ENCODE measurements around the gene GLB1L2.
A peak's percentile ranks its signal among the peaks of the same experiment; 100 is the strongest.

The GLB1L2 gene

DNA sequence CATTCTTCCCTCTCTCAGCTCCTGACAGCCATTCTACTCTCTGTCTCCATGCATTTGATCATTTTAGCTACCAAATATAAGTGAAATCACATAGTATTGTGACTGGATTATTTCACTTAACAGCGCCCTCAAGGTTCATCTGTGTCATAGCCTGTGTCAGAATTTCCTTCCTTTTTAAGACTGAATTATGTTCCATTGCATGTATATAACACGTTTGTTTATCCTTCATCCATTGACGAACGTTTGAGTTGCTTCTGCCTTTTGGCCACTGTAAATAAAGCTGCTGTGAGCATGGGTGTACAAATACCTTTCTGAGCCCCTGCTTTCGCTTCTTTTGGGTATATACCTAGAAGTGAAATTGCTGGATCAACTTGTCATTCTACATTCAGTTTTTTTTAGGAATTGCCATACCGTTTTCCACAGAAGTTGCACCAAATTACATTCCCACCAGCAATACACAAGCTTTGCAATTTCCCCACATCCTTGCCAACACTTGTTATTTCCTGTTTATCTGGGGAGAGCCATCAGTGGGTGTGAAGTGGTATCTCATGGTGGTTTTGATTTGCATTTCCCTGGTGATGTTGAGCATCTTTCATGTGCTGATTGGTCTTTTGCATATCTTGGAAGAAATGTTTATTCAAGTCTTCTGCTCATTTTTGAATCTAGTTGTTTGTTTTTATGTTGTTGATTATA, 17.5 kb downstream of the GLB1L2 start:
- DNase-seq (ENCODE audit: low read depth) = no peak

DNA sequence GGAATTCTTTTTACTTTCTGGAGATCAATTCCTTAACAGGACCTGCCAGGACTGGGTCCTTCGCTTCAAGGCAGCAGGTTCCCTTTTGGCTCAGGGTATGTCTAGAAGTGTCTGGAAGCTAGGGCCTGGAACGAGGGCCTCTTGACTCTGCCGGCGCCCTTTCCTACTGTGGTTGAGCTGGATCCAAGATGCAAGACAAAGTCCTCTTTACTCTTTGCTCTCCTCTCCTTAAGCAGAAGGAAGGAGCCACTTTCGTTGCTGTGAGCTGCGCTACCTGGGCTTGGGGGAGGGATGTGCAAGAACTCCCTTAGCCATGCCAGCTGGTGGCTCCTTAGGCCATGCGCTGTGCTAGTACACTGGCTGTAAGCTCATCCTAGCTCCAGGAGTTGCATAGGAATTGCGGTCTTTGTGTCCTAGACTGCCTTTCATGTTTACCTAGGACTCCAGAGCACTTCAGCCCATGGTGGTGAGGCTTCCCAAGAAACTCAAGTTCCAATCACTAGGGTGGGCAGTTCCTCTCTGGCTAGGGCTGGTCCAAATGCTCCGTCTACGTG, 18.1 kb downstream of the GLB1L2 start:
- DNase-seq (ENCODE audit: low read depth) = no peak

DNA sequence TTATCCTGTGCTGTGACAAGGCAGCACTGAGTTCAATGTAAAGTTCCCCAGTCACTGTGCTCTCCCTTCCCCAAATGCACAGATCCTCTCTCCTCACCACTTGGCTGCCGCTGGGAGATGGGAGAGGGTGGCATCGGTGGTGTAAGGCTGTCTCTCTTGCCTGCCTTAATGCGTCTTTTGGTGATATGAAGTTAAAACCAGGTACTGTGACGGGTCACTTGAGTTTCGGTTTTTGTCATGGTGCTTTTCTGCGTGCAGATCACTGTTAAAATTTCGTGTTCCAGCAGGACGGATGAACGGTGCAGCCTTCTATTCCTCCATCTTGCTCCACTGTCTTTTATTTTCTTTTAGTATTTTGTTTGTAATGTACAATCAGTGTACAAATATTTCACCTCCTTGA, 18.6 kb downstream of the GLB1L2 start:
- no peak for DNase-seq (ENCODE audit: low read depth)

DNA sequence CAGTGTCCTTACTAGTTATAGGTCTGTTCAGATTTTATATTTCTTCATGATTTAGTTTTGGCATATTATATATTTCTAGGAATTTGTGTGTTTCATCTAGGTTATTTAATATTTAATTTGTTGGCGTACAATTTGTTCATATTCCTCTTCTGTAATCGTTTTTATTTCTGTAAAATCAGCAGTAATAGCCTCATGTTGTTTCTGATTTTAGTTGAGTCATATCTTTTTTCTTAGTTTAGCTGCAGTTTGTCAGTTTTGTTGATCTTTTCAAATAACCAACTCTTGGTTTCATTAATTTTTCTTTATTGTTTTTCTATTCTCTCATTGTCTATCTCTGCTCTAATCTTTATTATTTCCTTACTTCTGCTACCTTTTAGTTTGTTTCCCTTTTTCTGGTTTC, 20.3 kb downstream of the GLB1L2 start:
- DNase-seq (ENCODE audit: low read depth) = no peak

DNA sequence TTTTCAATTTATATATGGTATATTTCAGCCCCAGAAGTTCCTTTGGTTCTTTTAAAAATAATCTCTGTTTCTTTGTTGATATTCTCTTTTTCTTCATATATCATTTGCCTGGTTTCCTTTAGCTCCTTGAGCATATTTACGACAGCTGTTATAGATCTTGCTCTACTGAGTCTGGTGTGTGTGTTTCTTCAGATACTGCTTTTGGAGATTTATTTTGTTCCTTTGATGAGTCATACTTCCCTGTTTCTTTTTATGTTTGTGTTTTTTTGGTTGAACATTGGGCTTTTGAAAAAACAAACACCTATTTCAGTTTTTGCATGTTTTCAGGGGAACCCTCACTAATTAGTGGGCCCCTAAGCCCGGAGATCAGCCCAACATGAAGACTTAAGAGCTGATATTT, 23.3 kb downstream of the GLB1L2 start:
- DNase-seq (ENCODE audit: low read depth) = no peak

DNA sequence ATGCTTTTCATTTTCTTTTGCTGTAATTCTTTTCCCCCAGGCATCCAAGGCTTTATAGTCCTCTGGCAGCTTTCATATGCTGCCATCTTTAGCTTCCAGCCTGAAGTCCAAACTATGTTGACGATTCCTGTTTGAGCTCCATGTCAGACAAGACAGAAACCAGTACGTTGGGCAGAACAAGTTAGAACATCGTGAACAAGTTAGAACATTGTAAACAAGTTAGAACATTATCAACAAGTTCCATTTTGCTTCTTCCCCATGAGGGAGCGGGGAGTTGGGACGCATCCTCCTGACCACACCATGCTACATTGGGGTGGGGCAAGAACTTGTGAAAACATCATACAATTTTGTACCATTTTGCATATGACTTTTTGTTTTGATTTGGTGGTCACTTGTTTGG, 23.9 kb downstream of the GLB1L2 start:
- DNase-seq (ENCODE audit: low read depth) = no peak

DNA sequence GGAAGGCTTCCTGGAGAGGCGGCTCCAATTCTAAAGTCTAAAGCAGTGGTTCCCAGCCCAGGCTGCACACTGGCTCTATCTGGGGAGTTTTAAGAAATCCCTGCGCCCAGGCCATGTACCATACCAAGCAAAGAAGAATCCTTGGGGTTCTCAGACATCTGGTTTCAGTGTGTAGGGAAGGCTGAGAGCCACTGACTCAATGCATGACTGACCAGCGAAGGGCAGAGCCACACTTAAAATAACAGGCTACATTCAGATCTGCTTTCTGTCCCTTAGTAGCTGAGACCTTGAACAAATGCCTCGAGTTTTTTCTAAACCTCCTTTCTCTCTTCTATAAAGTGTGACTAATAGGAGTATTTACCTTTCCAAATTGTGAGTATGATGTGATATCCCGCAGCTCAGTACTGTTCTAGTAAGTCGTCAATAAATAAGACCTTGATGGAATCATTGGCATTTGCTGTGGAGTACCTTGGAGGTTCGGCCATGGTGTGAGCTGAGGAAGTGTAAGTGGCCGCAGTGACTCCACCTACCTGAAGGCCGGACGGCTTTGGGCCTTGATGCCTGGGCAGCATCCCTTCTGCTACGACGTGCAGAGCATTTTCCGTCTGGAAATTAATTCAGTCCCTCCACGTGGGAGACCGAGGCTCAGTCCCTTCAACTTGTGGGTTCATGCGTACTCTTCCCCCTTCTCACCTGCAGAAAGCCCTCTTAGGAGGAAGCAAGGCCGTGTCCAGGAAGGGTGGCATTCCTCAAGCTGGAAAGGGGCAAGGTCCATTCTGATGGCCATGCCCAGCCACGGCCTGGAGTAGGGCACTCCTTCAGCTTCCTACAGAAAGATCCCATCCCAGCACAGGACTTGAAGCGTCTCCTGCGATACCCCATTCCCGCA, 25.1 kb downstream of the GLB1L2 start:
- DNase-seq (ENCODE audit: low read depth) = no peak

DNA sequence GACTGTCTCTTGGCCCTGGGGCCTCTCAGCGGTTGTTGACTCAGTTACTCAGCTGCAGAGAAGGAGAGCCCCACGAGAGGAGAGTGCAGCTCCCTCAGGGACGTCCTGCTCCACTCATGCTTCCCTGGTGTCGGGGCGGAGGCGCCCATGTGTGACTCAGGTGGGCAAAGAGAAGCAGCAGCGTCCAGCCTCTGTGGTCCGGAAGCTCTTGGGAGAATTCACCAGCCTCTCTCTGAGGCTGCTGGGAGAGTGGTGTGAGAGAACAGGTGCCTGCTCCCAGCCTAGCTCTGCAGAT, 25.7 kb downstream of the GLB1L2 start:
- DNase-seq (ENCODE audit: low read depth) = no peak

DNA sequence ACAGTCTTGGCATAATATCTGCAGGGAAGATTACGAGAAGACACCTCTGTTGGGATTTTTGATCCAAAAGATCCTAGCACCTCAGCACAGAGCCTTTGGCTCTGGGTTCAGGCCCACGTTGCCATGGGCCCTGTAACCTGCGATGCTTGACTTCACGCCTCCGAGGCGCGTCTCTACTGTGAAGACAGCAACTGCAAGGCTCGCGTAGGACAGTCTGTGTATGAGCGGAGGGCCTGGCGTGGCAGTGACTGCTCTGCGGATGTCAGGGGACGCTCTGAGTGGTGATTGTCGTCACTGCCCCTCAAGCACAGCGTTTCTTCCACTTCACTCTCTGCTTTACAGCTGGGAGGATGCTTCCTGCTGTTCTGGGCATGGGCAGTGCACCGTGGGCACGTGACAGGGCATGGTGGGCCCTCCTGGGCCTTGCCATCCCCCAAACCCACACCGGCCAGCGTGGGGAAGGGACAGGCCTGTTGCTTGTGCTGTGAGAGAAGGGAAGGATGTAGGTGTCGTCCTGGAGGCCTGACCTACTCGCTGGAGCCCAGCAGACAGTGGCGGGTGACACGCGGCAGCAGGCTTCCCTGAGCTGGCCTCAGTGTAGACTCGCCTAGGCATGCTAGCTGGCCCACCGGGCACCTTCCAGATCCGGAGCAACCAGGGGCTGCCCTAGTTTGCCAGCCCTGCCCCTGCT, 26.5 kb downstream of the GLB1L2 start:
- DNase-seq (ENCODE audit: low read depth) = no peak

DNA sequence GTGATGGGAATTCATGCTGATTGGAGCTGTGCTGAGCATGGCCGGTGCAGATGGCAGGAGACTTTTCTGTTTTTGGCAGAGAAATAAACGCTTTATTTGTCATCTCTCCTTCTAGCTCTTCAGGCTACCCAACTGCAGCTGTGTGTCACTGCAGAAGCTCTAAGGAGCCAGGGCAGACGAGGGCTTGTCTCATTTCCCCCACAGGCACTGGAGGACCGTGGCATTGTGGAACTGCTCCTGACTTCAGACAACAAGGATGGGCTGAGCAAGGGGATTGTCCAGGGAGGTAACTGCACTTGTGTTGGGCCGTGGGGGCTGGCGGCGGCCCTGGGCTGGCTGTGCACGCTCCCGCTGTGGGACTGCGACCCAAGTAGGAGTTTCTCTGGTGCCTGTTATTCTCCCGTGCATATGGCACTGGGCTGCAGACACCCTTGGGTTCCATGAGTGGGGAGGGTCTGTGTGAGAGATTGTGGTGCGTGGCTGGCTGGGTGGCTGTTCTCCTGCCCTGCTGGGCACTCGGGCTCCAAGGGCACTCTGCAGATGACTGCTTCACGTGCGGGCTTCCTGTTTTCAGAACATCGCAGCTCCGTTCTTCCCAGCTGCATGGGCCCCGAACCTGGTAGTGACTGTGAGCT, 27.2 kb downstream of the GLB1L2 start:
- DNase-seq (ENCODE audit: low read depth) = no peak

DNA sequence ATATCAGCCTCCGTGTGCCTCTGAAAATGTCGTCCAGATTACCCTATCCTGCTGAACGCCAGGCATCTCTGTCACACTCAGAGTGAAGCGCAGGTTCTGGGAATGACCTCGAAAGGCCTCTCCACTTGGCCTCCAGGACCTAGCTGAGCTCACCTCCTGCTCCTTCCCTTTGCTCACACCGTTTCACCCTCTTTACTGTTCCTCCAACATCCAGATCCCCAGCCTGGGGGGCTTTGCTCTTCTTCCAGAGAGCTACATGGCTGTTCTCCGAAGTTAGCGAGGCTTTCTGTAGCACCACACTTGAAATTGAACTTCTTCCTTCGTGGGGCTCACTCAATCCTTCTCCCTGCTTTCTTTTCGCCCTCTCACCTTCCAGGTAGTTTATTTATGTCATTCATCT, 27.9 kb downstream of the GLB1L2 start:
- no peak for DNase-seq (ENCODE audit: low read depth)

DNA sequence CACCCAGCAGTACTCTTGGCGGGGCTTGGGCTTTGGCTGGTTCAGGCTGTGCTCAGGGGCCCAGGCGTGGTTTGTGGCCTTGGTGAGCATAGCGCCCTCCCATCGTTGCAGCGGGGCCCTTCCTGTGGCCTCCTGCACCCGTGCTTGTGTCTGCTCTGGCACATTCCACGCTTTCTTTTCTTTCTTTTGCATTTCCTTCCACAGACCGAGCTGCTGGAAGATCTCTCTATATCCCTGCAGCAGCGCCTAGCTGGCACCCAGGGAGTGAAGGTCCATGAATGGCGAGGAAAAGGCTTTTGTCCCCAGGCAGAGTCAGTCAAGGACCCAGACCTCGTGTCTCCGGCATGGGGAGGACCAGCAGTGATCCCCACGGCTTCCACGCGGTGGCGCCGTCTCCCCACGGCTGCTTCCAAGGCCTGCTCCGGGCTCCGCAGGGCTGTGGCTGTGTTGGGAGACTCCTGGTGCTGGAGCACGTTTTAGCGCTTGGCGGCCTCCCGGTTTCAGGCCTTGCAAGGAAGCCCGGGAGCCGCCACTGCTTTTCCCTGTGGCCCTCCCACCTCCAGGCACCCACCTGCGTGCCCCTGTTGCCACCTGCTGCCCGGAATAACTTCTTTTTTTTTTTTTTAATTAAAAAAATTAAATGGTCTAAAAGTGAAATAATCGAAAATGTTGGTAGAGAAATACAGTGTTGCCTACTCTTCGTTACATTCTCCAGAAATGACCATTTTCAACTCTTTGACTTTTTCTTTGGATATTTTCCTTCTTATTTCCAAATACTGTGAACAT, 28.5 kb downstream of the GLB1L2 start:
- peak; percentile 6 for DNase-seq (ENCODE audit: low read depth)

DNA sequence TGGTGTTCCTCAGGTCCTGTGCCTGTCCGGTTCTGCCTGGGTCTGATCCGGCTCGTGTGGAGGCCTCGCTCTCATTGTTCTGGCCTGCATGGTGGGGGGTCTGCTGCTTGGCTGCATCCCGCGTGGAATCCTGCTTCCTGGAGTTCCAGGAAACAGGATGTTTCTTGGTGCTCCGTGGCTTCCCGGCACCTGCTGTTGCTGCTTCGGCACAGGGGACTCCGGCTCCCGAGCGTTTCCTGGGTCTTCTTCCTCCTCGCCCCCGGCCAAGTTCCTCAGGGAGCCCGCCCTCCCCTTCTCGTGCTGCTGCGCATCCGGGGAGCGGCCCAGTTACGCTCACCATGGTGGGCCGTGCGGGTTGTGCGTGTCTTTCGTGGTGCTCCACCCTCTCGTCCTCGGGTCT, 29.9 kb downstream of the GLB1L2 start:
- no peak for DNase-seq (ENCODE audit: low read depth)

DNA sequence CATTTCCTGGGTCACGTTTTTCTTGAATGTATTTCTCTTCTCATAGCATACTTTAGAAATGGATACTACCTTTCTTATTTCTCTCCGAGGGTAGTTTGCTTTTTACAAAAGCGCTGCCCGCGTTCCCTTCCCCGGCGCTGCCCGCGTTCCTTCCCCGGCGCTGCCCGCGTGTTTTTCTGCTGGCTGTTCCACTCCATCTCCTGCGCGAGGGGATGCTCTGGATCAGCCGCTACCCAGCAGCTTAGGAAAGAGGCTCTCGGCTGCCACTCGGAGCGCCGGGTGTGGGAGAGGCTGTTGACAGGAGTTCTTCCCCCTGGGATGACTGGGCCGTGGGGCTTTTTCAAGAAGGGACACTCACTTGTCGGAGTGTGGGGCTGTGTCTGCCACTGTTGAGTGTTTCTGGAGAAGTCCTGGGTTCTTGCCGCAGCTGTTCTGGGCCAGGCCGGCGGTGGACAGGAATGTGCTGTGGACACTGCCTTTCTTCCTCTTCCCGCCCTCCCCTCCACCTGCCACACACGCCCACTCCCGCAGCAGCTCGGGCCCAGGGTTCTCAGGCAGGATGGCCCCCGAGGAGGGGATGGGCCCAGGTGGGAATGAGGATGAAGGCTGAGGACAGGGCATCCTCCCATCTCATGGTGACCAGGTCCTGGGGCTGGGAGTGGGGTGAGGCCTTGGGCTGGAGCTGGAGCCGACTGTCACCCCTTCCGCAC, 30.6 kb downstream of the GLB1L2 start:
- no peak for DNase-seq (ENCODE audit: low read depth)

DNA sequence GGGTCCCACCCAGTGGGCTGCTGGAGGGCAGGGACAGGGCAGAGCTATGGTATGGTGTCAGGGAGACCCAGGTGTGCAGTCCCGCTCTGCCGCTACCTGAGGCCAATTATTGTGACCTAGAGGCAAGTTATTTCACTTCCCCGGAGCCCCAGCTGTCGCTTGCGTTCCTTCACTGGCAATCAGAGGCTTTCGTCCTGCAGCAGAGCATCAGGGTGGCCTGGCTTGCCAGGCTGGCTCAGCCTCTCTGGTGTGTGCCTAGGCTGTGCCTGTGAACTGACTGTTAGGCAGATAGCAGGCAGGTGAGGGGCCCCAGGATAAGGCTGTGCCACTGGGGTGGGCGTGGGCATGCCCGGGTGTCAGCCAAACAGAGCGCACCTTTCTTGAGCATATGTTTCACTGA, 31.4 kb downstream of the GLB1L2 start:
- DNase-seq (ENCODE audit: low read depth) = no peak

DNA sequence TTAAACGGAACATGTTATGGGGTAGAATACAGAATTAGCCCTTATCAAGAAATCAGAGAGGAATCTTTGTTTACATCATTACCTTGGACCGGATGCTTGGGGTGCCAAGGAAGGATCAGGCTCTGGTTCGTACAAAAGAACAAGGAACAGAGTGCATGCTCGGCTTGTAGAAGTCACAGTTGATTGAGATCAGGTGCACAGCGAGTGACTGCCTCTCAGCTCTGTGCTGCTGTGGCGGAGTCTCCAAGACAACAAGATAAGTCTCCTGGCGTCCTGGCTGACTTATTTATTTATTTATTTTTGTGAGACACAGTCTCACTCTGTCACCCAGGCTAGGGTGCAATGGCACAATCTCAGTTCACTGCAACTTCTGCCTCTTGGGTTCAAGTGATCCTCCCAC, 31.8 kb downstream of the GLB1L2 start:
- no peak for DNase-seq (ENCODE audit: low read depth)

DNA sequence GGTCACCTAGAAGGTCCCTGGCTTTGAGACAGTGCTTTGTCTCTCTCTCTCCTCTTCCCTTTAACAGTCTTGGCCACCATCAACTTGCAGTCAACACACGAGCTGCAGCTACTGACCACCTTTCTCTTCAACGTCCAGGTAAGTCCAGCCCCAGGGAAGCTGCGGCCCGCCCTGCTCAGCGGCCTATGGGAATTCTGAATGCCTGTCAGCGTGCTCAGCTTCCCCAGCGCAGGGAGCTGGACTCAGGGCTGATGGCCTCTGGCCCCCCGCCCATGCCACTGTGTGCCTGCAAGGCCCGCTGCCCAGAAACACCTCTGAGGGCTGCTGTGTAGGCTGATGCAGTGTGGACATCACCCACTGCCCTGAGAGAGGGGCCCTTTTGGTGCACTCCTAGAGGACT, 32.5 kb downstream of the GLB1L2 start:
- DNase-seq (ENCODE audit: low read depth) = no peak

DNA sequence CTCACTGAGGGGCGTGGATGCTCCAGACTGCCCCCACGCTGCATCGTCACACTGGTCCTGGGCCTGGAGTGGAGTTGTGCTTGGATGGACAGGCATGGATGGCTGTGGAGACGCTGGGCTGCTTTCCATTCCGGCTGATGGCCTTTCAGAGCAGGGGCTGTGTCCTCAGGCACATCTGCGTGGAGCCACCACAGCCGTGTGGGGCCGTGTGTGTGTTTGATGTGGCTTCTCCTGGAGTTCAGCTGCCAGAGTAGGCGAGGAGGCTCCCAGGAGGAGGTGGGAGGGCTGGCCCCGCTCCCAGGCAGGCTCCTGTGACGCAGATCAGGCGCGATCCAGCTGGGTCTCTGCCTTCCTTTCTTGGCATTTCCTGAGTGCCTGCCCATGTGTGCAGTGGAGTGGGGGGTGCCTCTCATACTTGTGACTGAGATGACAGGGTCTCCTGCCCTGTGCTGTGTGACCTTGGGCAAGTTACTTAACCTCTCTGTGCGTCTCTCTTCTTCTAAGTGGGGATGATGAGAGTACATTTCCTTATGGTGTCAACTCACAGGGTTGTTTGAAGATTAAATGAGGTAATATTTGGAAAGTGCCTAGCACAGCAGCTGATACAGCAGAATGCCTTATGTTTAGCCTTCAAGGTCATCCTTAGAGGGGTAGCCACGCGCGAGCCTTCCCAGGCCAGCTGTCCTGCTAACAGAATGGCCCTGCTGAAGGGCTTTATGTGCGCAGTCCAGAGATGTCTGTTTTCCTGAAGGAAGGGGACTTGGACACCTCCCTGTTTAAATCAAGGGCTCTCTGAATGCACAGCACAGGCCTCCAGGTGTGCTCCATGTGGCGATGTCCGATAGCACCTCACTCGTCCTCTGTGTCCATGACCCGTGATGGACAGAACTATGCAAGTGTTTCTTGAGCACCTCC, 33.5 kb downstream of the GLB1L2 start:
- DNase-seq (ENCODE audit: low read depth) = no peak

DNA sequence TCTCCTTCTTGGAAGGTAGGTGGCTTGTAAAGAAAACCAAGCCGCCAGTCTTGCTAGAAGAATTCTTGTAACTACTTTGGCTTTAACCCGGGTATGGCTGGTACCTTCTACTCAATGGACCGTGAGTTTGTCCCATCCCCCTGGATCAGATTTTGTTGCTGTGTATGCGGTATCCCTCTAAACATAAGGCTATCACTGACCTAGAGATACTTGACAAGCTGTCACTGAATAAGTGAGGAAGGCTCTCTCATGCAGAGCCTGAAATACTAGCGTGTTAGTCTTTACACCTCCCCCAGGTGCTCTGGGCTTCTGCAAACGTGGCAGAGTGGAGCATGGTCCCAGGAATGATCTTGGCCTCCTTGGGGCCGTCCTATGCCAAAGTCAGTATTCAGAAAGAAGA, 34.5 kb downstream of the GLB1L2 start:
- no peak for DNase-seq (ENCODE audit: low read depth)

DNA sequence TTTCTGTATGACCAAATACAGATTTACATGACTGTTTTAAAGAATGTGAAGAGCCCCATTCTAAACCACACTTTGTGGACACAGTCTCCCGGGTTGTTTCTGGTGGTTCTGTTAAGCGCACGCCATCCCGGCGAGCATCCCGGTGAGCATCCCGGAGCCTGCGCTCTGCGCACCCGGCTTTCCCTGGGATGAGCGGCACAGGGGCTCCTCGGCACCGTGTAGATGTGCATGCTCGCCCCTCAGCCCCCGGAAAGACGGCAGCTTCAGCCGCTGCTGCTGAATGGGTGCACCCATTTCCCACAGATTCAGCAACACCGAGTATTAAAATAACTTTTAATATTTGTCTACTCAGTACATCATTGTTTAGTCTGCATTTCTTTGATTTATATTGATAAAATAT, 36.0 kb downstream of the GLB1L2 start:
- DNase-seq (ENCODE audit: low read depth) = no peak
